WTC11 (cell line): ENCODE results near the gene AGBL1. TPM values are rescaled to one million over a fixed set of nuclear protein-coding genes. Genes with fewer than 3 reads are reported as not detected.

Experiments used
- ATAC-seq: fragments of 200-7000 bp; cut with Tn5 transposase; 2 replicates; pipeline ENCODE4 v1.10.0; 2021; ENCODE audit warnings: mild to moderate bottlenecking, moderate library complexity
- CTCF ChIA-PET: fragments of 300-600 bp; sonication (Branson Sonifier 250); formaldehyde crosslinking; loops from one replicate; lab custom pipeline; 2021; ENCODE audit warnings: antibody characterized with exemption; lab: Charles Lee
- POLR2A ChIA-PET: fragments of 350-600 bp; sonication (Branson Sonifier 250); formaldehyde crosslinking; loops from one replicate; lab custom pipeline; 2021; ENCODE audit warnings: antibody characterized with exemption; lab: Charles Lee
- DNase-seq: peaks from one replicate; pipeline ENCODE4 v3.0.0; 2021; ENCODE audit warnings: low spot score
- H3K27ac Mint-ChIP-seq: 2 replicates; pipeline ENCODE4 v1.8.0; 2021; ENCODE audit warnings: mixed read lengths
- H3K27me3 Mint-ChIP-seq: 2 replicates; pipeline ENCODE4 v1.8.0; 2021; ENCODE audit warnings: low read depth, mild to moderate bottlenecking, moderate library complexity, mixed read lengths
- H3K36me3 Mint-ChIP-seq: 2 replicates; pipeline ENCODE4 v1.8.0; 2021; ENCODE audit warnings: mixed read lengths
- H3K4me1 Mint-ChIP-seq: 2 replicates; pipeline ENCODE4 v1.8.0; 2022; ENCODE audit warnings: mixed read lengths
- H3K4me3 Mint-ChIP-seq: 2 replicates; pipeline ENCODE4 v1.8.0; 2021; ENCODE audit warnings: mild to moderate bottlenecking, moderate library complexity, mixed read lengths
- H3K9me3 Mint-ChIP-seq: 2 replicates; pipeline ENCODE4 v1.8.0; 2021; ENCODE audit warnings: mixed read lengths
- AFF4 ChIP-seq: sonication (generic); formaldehyde crosslinking; IDR thresholded peaks from 2 replicates; pipeline ENCODE4 v1.8.1; 2023; ENCODE audit warnings: mild to moderate bottlenecking, missing genetic modification reagents, borderline replicate concordance
- CDX4 ChIP-seq: fragments of 250-450 bp; sonication (Bioruptor Pico); IDR thresholded peaks from 2 replicates; pipeline ENCODE4 v1.9.0; 2021; ENCODE audit warnings: moderate library complexity, mild to moderate bottlenecking, inconsistent platforms, borderline replicate concordance
- CREM ChIP-seq: sonication (generic); formaldehyde crosslinking; IDR thresholded peaks from 2 replicates; pipeline ENCODE4 v1.8.1; 2022; ENCODE audit warnings: mild to moderate bottlenecking, missing genetic modification reagents, moderate library complexity
- E2F4 ChIP-seq: sonication (generic); formaldehyde crosslinking; IDR thresholded peaks from 2 replicates; pipeline ENCODE4 v1.8.1; 2022; ENCODE audit warnings: low read depth, mild to moderate bottlenecking, moderate library complexity, missing genetic modification reagents, borderline replicate concordance
- ELF4 ChIP-seq: sonication (generic); formaldehyde crosslinking; IDR thresholded peaks from 2 replicates; pipeline ENCODE4 v1.8.1; 2022; ENCODE audit warnings: low read depth, mild to moderate bottlenecking, moderate library complexity, missing genetic modification reagents
- ESRRA ChIP-seq: sonication (generic); formaldehyde crosslinking; IDR thresholded peaks from 2 replicates; pipeline ENCODE4 v1.8.1; 2022; ENCODE audit warnings: mild to moderate bottlenecking, missing genetic modification reagents, borderline replicate concordance
- MXD4 ChIP-seq: fragments of 250-450 bp; sonication (Bioruptor Pico); IDR thresholded peaks from 2 replicates; pipeline ENCODE4 v1.8.0; 2021; ENCODE audit warnings: mild to moderate bottlenecking, moderate library complexity, borderline replicate concordance
- MYBL2 ChIP-seq: sonication (generic); formaldehyde crosslinking; IDR thresholded peaks from 2 replicates; pipeline ENCODE4 v1.8.1; 2023; ENCODE audit warnings: mild to moderate bottlenecking, moderate library complexity, missing genetic modification reagents
- NFATC4 ChIP-seq: fragments of 250-450 bp; sonication (Bioruptor Pico); IDR thresholded peaks from 2 replicates; pipeline ENCODE4 v1.9.0; 2021; ENCODE audit warnings: mild to moderate bottlenecking
- ZNF121 ChIP-seq: sonication (generic); formaldehyde crosslinking; IDR thresholded peaks from 2 replicates; pipeline ENCODE4 v1.8.0; 2023; ENCODE audit warnings: missing genetic modification reagents
- ZNF219 ChIP-seq: sonication (generic); formaldehyde crosslinking; IDR thresholded peaks from 2 replicates; pipeline ENCODE4 v1.8.0; 2023; ENCODE audit warnings: missing genetic modification reagents, mild to moderate bottlenecking, borderline replicate concordance
- ZNF263 ChIP-seq: sonication (generic); formaldehyde crosslinking; IDR thresholded peaks from 2 replicates; pipeline ENCODE4 v1.8.1; 2022; ENCODE audit warnings: low read depth, mild to moderate bottlenecking, moderate library complexity, missing genetic modification reagents
- ZNF425 ChIP-seq: fragments of 250-450 bp; sonication (Bioruptor Pico); conservative IDR thresholded peaks from 2 replicates; pipeline ENCODE4 v1.9.0; 2021; ENCODE audit warnings: mild to moderate bottlenecking
- total RNA-seq: library from RNA; stranded (reverse); gene quantifications from 3 replicates; pipeline ENCODE4 v1.2.3, GENCODE V29; 2021
- TF ChIP-seq, protein P1 (sequence below): sonication (generic); formaldehyde crosslinking; conservative IDR thresholded peaks from 2 replicates; pipeline ENCODE4 v1.8.1; 2023; ENCODE audit warnings: mild to moderate bottlenecking, low read depth, missing genetic modification reagents, moderate library complexity
- TF ChIP-seq, protein P2 (sequence below): sonication (generic); formaldehyde crosslinking; IDR thresholded peaks from 2 replicates; pipeline ENCODE4 v1.8.0; 2022; ENCODE audit warnings: mild to moderate bottlenecking, missing genetic modification reagents
- TF ChIP-seq, protein P3 (sequence below): sonication (generic); formaldehyde crosslinking; IDR thresholded peaks from 2 replicates; pipeline ENCODE4 v1.8.0; 2022; ENCODE audit warnings: mild to moderate bottlenecking, missing genetic modification reagents
- TF ChIP-seq, protein P4 (sequence below): sonication (generic); formaldehyde crosslinking; IDR thresholded peaks from 2 replicates; pipeline ENCODE4 v1.8.0; 2023; ENCODE audit warnings: missing genetic modification reagents, mild to moderate bottlenecking, borderline replicate concordance

The AGBL1 gene
- total RNA-seq, 1 experiment from 2014 or later, result not detected

- TF ChIP-seq, protein P1, sequence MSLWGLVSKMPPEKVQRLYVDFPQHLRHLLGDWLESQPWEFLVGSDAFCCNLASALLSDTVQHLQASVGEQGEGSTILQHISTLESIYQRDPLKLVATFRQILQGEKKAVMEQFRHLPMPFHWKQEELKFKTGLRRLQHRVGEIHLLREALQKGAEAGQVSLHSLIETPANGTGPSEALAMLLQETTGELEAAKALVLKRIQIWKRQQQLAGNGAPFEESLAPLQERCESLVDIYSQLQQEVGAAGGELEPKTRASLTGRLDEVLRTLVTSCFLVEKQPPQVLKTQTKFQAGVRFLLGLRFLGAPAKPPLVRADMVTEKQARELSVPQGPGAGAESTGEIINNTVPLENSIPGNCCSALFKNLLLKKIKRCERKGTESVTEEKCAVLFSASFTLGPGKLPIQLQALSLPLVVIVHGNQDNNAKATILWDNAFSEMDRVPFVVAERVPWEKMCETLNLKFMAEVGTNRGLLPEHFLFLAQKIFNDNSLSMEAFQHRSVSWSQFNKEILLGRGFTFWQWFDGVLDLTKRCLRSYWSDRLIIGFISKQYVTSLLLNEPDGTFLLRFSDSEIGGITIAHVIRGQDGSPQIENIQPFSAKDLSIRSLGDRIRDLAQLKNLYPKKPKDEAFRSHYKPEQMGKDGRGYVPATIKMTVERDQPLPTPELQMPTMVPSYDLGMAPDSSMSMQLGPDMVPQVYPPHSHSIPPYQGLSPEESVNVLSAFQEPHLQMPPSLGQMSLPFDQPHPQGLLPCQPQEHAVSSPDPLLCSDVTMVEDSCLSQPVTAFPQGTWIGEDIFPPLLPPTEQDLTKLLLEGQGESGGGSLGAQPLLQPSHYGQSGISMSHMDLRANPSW (CRISPR knock-in tag), result no peak
- TF ChIP-seq ELF4 (no peak), ZNF121 (CRISPR knock-in tag) (no peak), MXD4 (no peak)
- TF ChIP-seq, protein P2, sequence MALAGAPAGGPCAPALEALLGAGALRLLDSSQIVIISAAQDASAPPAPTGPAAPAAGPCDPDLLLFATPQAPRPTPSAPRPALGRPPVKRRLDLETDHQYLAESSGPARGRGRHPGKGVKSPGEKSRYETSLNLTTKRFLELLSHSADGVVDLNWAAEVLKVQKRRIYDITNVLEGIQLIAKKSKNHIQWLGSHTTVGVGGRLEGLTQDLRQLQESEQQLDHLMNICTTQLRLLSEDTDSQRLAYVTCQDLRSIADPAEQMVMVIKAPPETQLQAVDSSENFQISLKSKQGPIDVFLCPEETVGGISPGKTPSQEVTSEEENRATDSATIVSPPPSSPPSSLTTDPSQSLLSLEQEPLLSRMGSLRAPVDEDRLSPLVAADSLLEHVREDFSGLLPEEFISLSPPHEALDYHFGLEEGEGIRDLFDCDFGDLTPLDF, result no peak
Measured at GRCh38 chr15:86491118-86491517, 411.4 kb downstream of the AGBL1 start (continued).

DNA sequence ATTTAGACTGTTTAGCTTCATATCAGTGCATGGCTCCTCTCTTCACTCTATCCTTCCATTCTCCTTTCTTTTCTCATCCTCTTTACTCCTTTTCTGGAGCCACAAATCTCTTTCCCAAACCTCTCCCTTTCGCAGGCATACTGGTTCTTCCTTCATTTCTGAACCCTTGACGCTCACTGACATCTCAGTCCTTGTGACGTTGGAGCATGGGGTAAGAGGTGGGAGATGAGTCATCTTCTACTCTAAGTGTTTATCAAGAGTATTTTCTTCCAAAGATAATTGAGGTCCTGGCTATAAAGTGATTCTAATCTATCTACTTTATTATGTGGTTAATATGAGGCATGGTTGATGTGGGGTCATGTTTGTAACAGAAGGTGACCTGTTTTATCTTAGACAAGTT is 414.2 kb downstream of the AGBL1 start:
- no peak for DNase-seq
- Mint-ChIP-seq H3K9me3 (peaks cover 19% of the 10 kb centered on the region), H3K27ac (no peak overlapping the region), H3K4me1 (peaks cover 17% of the 10 kb centered on the region), H3K36me3 (no peaks in the 10 kb centered on the region), H3K27me3 (no peaks in the 10 kb centered on the region; the same call in 1 of the 2 replicates), H3K4me3 (no peak overlapping the region)
- ATAC-seq, result no peak
- ChIA-PET CTCF (no interaction called here), POLR2A (no interaction called here)
- no peak for TF ChIP-seq AFF4
- no peak for TF ChIP-seq E2F4 (CRISPR knock-in tag)
- TF ChIP-seq ZNF425 (CRISPR knock-in tag), result no peak
- TF ChIP-seq MXD4, result no peak
- no peak for TF ChIP-seq ZNF219 (CRISPR knock-in tag)
- no peak for TF ChIP-seq ELF4
- no peak for TF ChIP-seq CDX4 (CRISPR knock-in tag)
- TF ChIP-seq ZNF263 (CRISPR knock-in tag), result no peak
- TF ChIP-seq, protein P3, sequence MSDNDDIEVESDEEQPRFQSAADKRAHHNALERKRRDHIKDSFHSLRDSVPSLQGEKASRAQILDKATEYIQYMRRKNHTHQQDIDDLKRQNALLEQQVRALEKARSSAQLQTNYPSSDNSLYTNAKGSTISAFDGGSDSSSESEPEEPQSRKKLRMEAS (CRISPR knock-in tag), result no peak
- TF ChIP-seq NFATC4, result no peak
- no peak for TF ChIP-seq MYBL2 (CRISPR knock-in tag)
- TF ChIP-seq ESRRA (CRISPR knock-in tag), result no peak
- TF ChIP-seq, protein P4, sequence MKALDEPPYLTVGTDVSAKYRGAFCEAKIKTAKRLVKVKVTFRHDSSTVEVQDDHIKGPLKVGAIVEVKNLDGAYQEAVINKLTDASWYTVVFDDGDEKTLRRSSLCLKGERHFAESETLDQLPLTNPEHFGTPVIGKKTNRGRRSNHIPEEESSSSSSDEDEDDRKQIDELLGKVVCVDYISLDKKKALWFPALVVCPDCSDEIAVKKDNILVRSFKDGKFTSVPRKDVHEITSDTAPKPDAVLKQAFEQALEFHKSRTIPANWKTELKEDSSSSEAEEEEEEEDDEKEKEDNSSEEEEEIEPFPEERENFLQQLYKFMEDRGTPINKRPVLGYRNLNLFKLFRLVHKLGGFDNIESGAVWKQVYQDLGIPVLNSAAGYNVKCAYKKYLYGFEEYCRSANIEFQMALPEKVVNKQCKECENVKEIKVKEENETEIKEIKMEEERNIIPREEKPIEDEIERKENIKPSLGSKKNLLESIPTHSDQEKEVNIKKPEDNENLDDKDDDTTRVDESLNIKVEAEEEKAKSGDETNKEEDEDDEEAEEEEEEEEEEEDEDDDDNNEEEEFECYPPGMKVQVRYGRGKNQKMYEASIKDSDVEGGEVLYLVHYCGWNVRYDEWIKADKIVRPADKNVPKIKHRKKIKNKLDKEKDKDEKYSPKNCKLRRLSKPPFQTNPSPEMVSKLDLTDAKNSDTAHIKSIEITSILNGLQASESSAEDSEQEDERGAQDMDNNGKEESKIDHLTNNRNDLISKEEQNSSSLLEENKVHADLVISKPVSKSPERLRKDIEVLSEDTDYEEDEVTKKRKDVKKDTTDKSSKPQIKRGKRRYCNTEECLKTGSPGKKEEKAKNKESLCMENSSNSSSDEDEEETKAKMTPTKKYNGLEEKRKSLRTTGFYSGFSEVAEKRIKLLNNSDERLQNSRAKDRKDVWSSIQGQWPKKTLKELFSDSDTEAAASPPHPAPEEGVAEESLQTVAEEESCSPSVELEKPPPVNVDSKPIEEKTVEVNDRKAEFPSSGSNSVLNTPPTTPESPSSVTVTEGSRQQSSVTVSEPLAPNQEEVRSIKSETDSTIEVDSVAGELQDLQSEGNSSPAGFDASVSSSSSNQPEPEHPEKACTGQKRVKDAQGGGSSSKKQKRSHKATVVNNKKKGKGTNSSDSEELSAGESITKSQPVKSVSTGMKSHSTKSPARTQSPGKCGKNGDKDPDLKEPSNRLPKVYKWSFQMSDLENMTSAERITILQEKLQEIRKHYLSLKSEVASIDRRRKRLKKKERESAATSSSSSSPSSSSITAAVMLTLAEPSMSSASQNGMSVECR (CRISPR knock-in tag), result no peak
- TF ChIP-seq CREM (CRISPR knock-in tag), result no peak
- no peak for TF ChIP-seq ZNF121 (CRISPR knock-in tag)
